ENCODE results near the gene CCT8.

CCT8 gene

DNA sequence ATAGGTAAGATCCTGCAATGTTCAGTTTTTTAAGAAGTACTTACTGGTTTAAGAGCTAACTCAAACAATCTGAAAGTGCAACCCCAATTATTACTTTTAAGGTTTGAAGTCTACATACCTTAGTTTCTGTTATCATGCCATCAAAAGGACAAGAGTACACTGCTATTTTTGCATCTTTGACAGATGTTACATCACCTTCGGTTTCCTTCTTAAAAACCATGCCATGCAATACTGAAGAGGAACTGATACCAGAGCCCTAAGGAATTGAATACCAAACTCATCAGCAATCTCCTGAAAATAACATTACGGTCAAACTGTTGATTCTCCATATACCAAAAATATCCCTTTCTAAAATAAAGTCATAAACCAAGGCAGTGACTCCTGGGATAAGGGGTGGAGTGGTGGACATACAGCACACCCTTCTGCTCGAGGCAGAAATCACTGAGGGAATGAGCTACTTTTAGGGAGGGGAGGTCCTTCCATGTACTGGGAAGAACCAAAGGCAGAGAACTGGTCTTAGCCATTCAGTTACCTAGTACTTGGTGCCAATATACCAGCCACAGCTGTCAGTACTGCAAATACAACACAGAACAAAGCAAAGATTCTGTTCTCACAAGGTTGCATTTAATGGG lies 8.5 kb downstream of the CCT8 start:
- no peak for DNase-seq
- no peak for TF ChIP-seq GATA1 (IDR thresholded peaks at IDR 0.05; ENCODE audit: low read depth, low read length)
- no peak for TF ChIP-seq POLR2A (IDR thresholded peaks at IDR 0.05; ENCODE audit: low read length)

DNA sequence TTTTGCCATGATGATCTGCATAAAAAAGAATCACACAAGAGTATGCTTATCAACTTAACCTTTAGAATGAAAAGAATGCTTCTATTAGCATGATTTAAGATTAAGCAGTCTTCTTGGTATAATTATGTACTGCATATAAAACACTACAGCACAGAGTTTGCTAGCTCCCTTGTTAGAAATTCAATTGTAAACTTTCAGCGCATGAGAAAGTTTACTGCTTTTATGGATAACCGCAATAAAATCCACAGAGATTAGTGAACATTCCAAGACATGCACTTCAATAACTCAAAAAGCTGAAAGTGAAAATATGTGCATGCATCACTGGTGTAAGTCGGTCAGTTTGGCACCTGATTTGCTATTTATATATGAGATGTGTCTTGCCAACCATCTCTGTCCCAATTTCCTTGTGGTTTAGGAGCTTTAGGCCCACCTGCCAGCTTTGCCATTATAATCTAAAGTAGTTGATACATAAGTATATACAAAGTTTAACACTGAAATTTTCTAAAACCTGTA lies 16.9 kb downstream of the CCT8 start:
- TF ChIP-seq POLR2A (IDR thresholded peaks at IDR 0.05; ENCODE audit: low read length) (no peak), GATA1 (IDR thresholded peaks at IDR 0.05; ENCODE audit: low read depth, low read length) (no peak)
- DNase-seq, result no peak

DNA sequence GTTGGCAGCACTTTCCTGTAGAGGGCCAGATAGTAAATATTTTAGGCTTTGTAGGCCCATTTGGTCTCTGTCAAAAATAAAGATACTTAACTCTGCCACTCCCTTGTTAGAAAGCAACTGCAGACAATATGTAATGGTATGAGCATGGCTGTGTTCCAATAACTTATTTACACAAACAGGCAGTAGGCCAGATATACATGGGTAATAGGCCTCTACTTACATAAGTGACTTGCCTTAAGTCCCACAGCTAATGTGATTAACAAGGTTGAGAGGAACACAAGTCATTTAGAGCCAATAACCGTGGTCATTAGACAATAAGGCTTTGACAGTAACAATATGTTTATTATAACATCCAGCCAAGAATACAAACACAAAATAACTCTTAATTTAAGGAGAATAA lies 17.4 kb downstream of the CCT8 start:
- TF ChIP-seq POLR2A (IDR thresholded peaks at IDR 0.05; ENCODE audit: low read length), result no peak
- no peak for TF ChIP-seq GATA1 (IDR thresholded peaks at IDR 0.05; ENCODE audit: low read depth, low read length)
- DNase-seq, result no peak

GRCh38 chr21:29055080-29055479 lies 18.4 kb downstream of the CCT8 start:
- TF ChIP-seq GATA1 (IDR thresholded peaks at IDR 0.05; ENCODE audit: low read depth, low read length) (no peak), POLR2A (IDR thresholded peaks at IDR 0.05; ENCODE audit: low read length) (no peak)
- no peak for DNase-seq

DNA sequence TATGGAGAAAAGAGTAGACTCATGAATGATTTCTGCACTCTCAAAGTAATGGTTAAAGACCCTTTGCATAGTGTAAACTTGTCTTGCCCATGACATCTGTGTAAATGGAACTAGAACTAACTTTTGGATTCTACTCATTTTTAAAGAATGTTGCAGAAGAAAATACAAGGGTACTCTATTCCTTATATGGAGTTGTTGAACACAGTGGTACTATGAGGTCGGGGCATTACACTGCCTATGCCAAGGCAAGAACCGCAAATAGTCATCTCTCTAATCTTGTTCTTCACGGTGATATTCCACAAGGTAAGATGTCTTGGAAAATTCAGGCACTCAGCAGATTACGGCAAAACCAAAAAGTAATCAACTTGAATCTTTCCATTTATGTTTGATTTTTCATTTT lies 19.8 kb downstream of the CCT8 start:
- TF ChIP-seq POLR2A (IDR thresholded peaks at IDR 0.05; ENCODE audit: low read length), result no peak
- TF ChIP-seq GATA1 (IDR thresholded peaks at IDR 0.05; ENCODE audit: low read depth, low read length), result no peak
- DNase-seq, result no peak

- no peak for TF ChIP-seq POLR2A (IDR thresholded peaks at IDR 0.05; ENCODE audit: low read length)
- no peak for TF ChIP-seq GATA1 (IDR thresholded peaks at IDR 0.05; ENCODE audit: low read depth, low read length)
- DNase-seq, result no peak
Measured at GRCh38 chr21:29053011-29053553, 20.4 kb downstream of the CCT8 start.

DNA sequence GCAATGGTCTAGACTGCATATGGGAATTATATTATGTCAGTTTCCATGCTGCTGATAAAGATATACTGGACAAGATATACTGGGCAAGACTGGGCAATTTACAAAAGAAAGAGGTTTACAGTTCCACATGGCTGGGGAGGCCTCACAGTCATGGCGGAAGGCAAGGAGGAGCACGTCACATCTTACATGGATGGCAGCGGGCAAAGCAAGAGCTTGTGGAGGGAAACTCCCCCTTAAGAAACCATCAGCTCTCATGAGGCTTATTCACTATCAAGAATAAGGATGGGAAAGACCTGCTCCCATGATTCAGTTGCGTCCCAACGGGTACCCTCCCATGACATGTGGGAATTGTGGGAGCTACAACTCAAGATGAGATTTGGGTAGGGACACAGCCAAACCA lies 21.2 kb downstream of the CCT8 start:
- no peak for DNase-seq
- TF ChIP-seq POLR2A (IDR thresholded peaks at IDR 0.05; ENCODE audit: low read length) (no peak), GATA1 (IDR thresholded peaks at IDR 0.05; ENCODE audit: low read depth, low read length) (no peak)

DNA sequence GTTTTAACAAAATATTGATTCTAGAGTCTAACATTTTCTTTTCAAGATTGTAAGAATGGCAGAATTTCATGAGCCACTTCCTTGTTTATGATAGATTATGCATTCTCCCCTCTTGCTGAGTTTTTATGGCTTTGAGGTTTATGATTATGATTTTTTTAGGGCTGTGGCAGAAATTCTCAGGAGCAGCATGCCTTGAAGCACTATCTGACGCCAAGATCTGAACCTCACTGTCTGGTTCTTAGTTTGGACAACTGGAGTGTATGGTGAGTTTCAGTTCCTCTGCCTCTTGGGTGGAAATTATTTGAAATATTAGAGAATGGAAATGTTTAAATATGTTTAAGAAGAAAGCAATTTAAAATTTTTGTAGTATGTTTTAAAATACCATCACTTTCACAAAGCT lies 38.8 kb downstream of the CCT8 start:
- no peak for TF ChIP-seq POLR2A (IDR thresholded peaks at IDR 0.05; ENCODE audit: low read length)
- no peak for TF ChIP-seq GATA1 (IDR thresholded peaks at IDR 0.05; ENCODE audit: low read depth, low read length)
- DNase-seq, result no peak

- TF ChIP-seq POLR2A (IDR thresholded peaks at IDR 0.05; ENCODE audit: low read length) (no peak), GATA1 (IDR thresholded peaks at IDR 0.05; ENCODE audit: low read depth, low read length) (no peak)
- DNase-seq, result no peak
Measured at GRCh38 chr21:29033871-29034270, 39.6 kb downstream of the CCT8 start.

- TF ChIP-seq GATA1 (IDR thresholded peaks at IDR 0.05; ENCODE audit: low read depth, low read length) (no peak), POLR2A (IDR thresholded peaks at IDR 0.05; ENCODE audit: low read length) (no peak)
- no peak for DNase-seq
Measured at GRCh38 chr21:29033301-29033700, 40.1 kb downstream of the CCT8 start.

- DNase-seq, result no peak
- TF ChIP-seq POLR2A (IDR thresholded peaks at IDR 0.05; ENCODE audit: low read length), result no peak
Measured at GRCh38 chr21:29030909-29031308, 42.5 kb downstream of the CCT8 start.

- TF ChIP-seq GATA1 (IDR thresholded peaks at IDR 0.05; ENCODE audit: low read depth, low read length), result no peak
- TF ChIP-seq POLR2A (IDR thresholded peaks at IDR 0.05; ENCODE audit: low read length), result no peak
- DNase-seq, result no peak
Measured at GRCh38 chr21:29029524-29029923, 43.9 kb downstream of the CCT8 start.

DNA sequence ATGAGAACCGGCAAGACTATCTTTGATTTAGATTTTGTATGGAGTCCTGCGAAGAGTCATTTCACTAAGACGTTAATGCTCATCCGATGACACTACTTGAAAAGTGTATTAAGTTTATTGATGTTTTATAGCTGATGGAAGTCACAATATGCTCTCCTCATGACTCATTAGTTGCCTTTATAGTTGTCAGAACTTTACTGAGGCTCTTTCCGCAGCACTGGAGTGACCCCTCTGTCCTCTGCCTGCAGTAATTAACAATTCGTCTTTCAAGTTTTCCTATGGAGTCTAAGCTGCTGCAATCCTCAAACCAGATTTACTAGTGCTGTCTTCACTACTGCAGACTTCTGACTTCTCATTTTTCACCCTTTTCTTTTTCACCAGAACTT lies 48.1 kb downstream of the CCT8 start:
- peak in 1 of 2 experiments; percentile 39 for DNase-seq
- TF ChIP-seq POLR2A (IDR thresholded peaks at IDR 0.05; ENCODE audit: low read length) (no peak), GATA1 (IDR thresholded peaks at IDR 0.05; ENCODE audit: low read depth, low read length) (no peak)

GRCh38 chr21:29024474-29025327 lies 48.7 kb downstream of the CCT8 start, which contains the start of gene USP16:
Gene USP16 (plus strand): TSS chr21:29024668. CDS start chr21:29027914, 3,246 bp downstream.
- DNase-seq, result peak; percentile 97 to 98
- TF ChIP-seq POLR2A (IDR thresholded peaks at IDR 0.05; ENCODE audit: low read length) (peak; percentile 80), GATA1 (IDR thresholded peaks at IDR 0.05; ENCODE audit: low read depth, low read length) (no peak)

Data from erythroblast (primary cell).